GM23248 (cell line): ENCODE results near the gene MUC3A. TPM values are rescaled to one million over a fixed set of nuclear protein-coding genes. Genes with fewer than 3 reads are reported as not detected.

Experiments used
- DNase-seq: peaks from one replicate; pipeline ENCODE4 v3.0.0-alpha.2; 2015
- H2AFZ ChIP-seq: fragments of 200-600 bp; sonication (generic); 2 replicates; pipeline ENCODE4 v1.6.1; 2016; ENCODE audit warnings: antibody characterized with exemption
- H3F3A ChIP-seq: fragments of 200-600 bp; sonication (generic); 2 replicates; pipeline ENCODE4 v1.6.1; 2016; ENCODE audit warnings: mild to moderate bottlenecking, antibody characterized with exemption, mixed run types; ENCODE audit not compliant: insufficient read depth
- H3K27ac ChIP-seq: fragments of 200-600 bp; sonication (generic); 2 replicates; pipeline ENCODE4 v1.5.1; 2016; ENCODE audit warnings: mild to moderate bottlenecking
- H3K27me3 ChIP-seq: fragments of 200-600 bp; sonication (generic); replicated peaks from 2 replicates; pipeline ENCODE4 v1.6.1; 2016; ENCODE audit warnings: mild to moderate bottlenecking; ENCODE audit not compliant: insufficient read depth
- H3K36me3 ChIP-seq: fragments of 200-600 bp; sonication (generic); 2 replicates; pipeline ENCODE4 v1.6.1; 2016; ENCODE audit warnings: low read depth, mild to moderate bottlenecking
- H3K4me1 ChIP-seq: fragments of 200-600 bp; sonication (generic); 2 replicates; pipeline ENCODE4 v1.6.1; 2016; ENCODE audit warnings: mild to moderate bottlenecking; ENCODE audit not compliant: insufficient read depth
- H3K4me2 ChIP-seq: fragments of 200-600 bp; sonication (generic); one replicate; pipeline ENCODE4 v1.6.1; 2016; ENCODE audit warnings: mild to moderate bottlenecking; ENCODE audit not compliant: unreplicated experiment
- H3K4me3 ChIP-seq: fragments of 200-600 bp; sonication (generic); 2 replicates; pipeline ENCODE4 v1.5.1; 2016; ENCODE audit warnings: mild to moderate bottlenecking
- H3K79me2 ChIP-seq: fragments of 200-600 bp; sonication (generic); 2 replicates; pipeline ENCODE4 v1.6.1; 2016; ENCODE audit warnings: mild to moderate bottlenecking; ENCODE audit not compliant: insufficient read depth
- H3K9ac ChIP-seq: fragments of 200-600 bp; sonication (generic); 2 replicates; pipeline ENCODE4 v1.6.1; 2016; ENCODE audit warnings: mild to moderate bottlenecking
- H3K9me2 ChIP-seq: fragments of 200-600 bp; sonication (generic); 2 replicates; pipeline ENCODE4 v1.6.1; 2016; ENCODE audit warnings: mixed run types, mild to moderate bottlenecking, moderate library complexity; ENCODE audit not compliant: insufficient read depth
- H3K9me3 ChIP-seq: fragments of 200-600 bp; sonication (generic); one replicate; pipeline ENCODE4 v1.6.1; 2017; ENCODE audit warnings: low read depth
- H4K20me1 ChIP-seq: fragments of 200-600 bp; sonication (generic); 2 replicates; pipeline ENCODE4 v1.6.0; 2016; ENCODE audit not compliant: insufficient read depth
- EZH2 ChIP-seq: fragments of 200-600 bp; sonication (generic); IDR thresholded peaks from 2 replicates; pipeline ENCODE4 v1.6.1; 2018; ENCODE audit warnings: antibody characterized with exemption, mild to moderate bottlenecking; ENCODE audit not compliant: insufficient read depth, poor library complexity, severe bottlenecking
- EZH2phosphoT487 ChIP-seq: fragments of 200-600 bp; sonication (generic); IDR thresholded peaks from 2 replicates; pipeline ENCODE4 v1.6.1; 2018; ENCODE audit warnings: antibody characterized with exemption, moderate library complexity, mild to moderate bottlenecking, low read depth; ENCODE audit not compliant: insufficient read depth
- WGBS, 2 experiments: methylation state at CpG; one replicate each; pipeline ENCODE4 v1.1.6; 2015 to 2017; ENCODE audit warnings: low lambda C conversion rate in 2 of 2, low coverage in 1 of 2; ENCODE audit errors: missing lambda C conversion rate in 2 of 2; 5-methylcytosine and 5-hydroxymethylcytosine counted together
- in situ Hi-C: fragments of 300-500 bp; cut with MboI; formaldehyde crosslinking; loops from 2 replicates; pipeline ENCODE4 v1.15.0; 2020
- polyA plus RNA-seq: library from polyadenylated mRNA; unstranded; fragments of >200 nt; fragmentation: Nextera tagmentation; extraction: Ambion mirVana; gene quantifications from 2 replicates; pipeline ENCODE4 v1.2.1, GENCODE V29; 2016
- total RNA-seq: library from RNA; depleted of rRNA; stranded (reverse); fragments of >200 nt; shearing (Covaris generic); gene quantifications from 2 replicates; pipeline ENCODE4 v1.2.3, GENCODE V29; 2014

MUC3A gene
- total and polyA plus RNA-seq, 2 experiments from 2014 or later: not detected

DNA sequence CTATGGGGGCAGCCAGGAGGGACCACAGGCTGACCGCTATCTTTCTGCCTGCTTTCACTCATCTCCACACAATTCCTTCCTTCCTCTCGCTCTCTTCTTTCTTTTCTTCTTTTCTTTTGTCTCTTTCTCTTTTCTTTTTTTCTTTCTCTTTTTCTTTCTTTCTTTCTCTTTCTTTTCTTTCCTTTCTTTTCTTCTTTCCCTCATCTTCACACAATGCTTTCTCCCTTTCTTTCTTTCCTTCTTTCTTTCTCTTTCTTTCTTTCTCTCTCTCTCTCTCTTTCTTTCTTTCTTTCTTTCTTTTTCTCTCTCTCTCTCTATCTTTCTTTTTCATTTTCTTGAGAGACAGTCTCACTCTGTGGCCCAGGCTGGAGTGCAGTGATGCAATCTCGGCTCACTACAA lies 13.2 kb downstream of the MUC3A start:
- H4K20me1 ChIP-seq: no peaks in the 10 kb centered on the region
- no peak overlapping the region for H3K27ac ChIP-seq
- 53 to 55% methylated on average over 3 of the region's 3 CpGs for WGBS, 2 experiments
- H3K27me3 ChIP-seq: peaks cover 77% of the 10 kb centered on the region
- no peak overlapping the region for H3K4me3 ChIP-seq
- no peaks in the 10 kb centered on the region for H3K9me3 ChIP-seq
- no peak for TF ChIP-seq EZH2phosphoT487
- TF ChIP-seq EZH2: no peak
- H3K79me2 ChIP-seq: no peaks in the 10 kb centered on the region
- in situ Hi-C loops: no loop called here
- H3K4me2 ChIP-seq: no peak overlapping the region
- no peaks in the 10 kb centered on the region for H3K4me1 ChIP-seq
- no peaks in the 10 kb centered on the region for H3K36me3 ChIP-seq
- no peaks in the 10 kb centered on the region for H3K9me2 ChIP-seq
- no peak for DNase-seq
- H3K9ac ChIP-seq: no peak overlapping the region
- H3F3A ChIP-seq: no peaks in the 10 kb centered on the region
- H2AFZ ChIP-seq: no peak overlapping the region

DNA sequence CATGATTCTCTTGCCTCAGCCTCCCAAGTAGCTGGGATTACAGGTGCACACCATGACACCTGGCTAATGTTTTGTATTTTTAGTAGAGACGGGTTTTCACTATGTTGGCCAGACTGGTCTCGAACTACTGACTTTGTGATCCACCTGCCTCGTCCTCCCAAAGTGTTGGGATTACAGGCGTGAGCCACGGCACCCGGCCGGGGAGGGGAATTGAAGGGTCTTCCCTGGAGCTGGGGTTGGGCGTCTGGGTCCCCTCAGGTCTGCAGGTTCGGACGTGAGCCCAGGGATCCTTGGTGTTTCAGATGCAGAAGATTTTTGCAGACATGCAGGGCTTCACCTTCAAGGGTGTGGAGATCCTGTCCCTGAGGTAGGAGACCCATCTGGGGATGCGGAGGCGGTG lies 14.1 kb downstream of the MUC3A start:
- no peak overlapping the region for H3K27ac ChIP-seq
- H3K36me3 ChIP-seq: no peaks in the 10 kb centered on the region
- no peak overlapping the region for H3K4me3 ChIP-seq
- H3K9me3 ChIP-seq: no peaks in the 10 kb centered on the region
- no peaks in the 10 kb centered on the region for H3K9me2 ChIP-seq
- no peaks in the 10 kb centered on the region for H3K79me2 ChIP-seq
- in situ Hi-C loops: no loop called here
- no peak overlapping the region for H2AFZ ChIP-seq
- no peak overlapping the region for H3K9ac ChIP-seq
- no peak overlapping the region for H3K4me2 ChIP-seq
- no peaks in the 10 kb centered on the region for H4K20me1 ChIP-seq
- H3F3A ChIP-seq: no peaks in the 10 kb centered on the region
- 52 to 53% methylated on average over 12 of the region's 12 CpGs for WGBS, 2 experiments
- TF ChIP-seq EZH2 (no peak), EZH2phosphoT487 (no peak)
- DNase-seq: no peak
- peaks cover 80% of the 10 kb centered on the region for H3K27me3 ChIP-seq
- no peaks in the 10 kb centered on the region for H3K4me1 ChIP-seq

- no peaks in the 10 kb centered on the region for H3F3A ChIP-seq
- H3K4me1 ChIP-seq: no peaks in the 10 kb centered on the region
- H3K9me3 ChIP-seq: no peaks in the 10 kb centered on the region
- H2AFZ ChIP-seq: no peak overlapping the region
- DNase-seq: no peak
- no peaks in the 10 kb centered on the region for H3K36me3 ChIP-seq
- no peak overlapping the region for H3K4me2 ChIP-seq
- 72 to 73% methylated on average over 8 of the region's 8 CpGs for WGBS, 2 experiments
- H3K27me3 ChIP-seq: peaks cover 82% of the 10 kb centered on the region
- no peaks in the 10 kb centered on the region for H4K20me1 ChIP-seq
- in situ Hi-C loops: no loop called here
- no peak overlapping the region for H3K27ac ChIP-seq
- H3K9ac ChIP-seq: no peak overlapping the region
- H3K4me3 ChIP-seq: no peak overlapping the region
- H3K79me2 ChIP-seq: no peaks in the 10 kb centered on the region
- TF ChIP-seq EZH2 (no peak), EZH2phosphoT487 (no peak)
- no peaks in the 10 kb centered on the region for H3K9me2 ChIP-seq
Measured at GRCh38 chr7:100963874-100964273, 14.5 kb downstream of the MUC3A start.

GRCh38 chr7:100964630-100965029 lies 15.3 kb downstream of the MUC3A start:
- no peaks in the 10 kb centered on the region for H3K9me3 ChIP-seq
- no peak overlapping the region for H3K4me3 ChIP-seq
- TF ChIP-seq EZH2: no peak
- no peak for TF ChIP-seq EZH2phosphoT487
- H3K79me2 ChIP-seq: no peaks in the 10 kb centered on the region
- 26 to 32% methylated on average over 7 of the region's 7 CpGs for WGBS, 2 experiments
- no peaks in the 10 kb centered on the region for H3K36me3 ChIP-seq
- no peak overlapping the region for H3K9ac ChIP-seq
- no peaks in the 10 kb centered on the region for H3K4me1 ChIP-seq
- in situ Hi-C loops: no loop called here
- no peak overlapping the region for H2AFZ ChIP-seq
- H3K4me2 ChIP-seq: no peak overlapping the region
- no peaks in the 10 kb centered on the region for H4K20me1 ChIP-seq
- no peaks in the 10 kb centered on the region for H3K9me2 ChIP-seq
- H3F3A ChIP-seq: no peaks in the 10 kb centered on the region
- H3K27ac ChIP-seq: no peak overlapping the region
- peaks cover 80% of the 10 kb centered on the region for H3K27me3 ChIP-seq
- no peak for DNase-seq
